H1 (cell line): Measurements from ENCODE around the gene MEI1. TPM values are rescaled to one million over a fixed set of nuclear protein-coding genes. Genes with fewer than 3 reads are reported as not detected.

Experiments
- SAP30 ChIP-seq: fragments of 300-600 bp; sonication (generic); IDR thresholded peaks from 2 replicates; pipeline ENCODE4 v1.7.1; 2012; ENCODE audit warnings: low read length, moderate library complexity, mild to moderate bottlenecking, inconsistent platforms; ENCODE audit not compliant: insufficient read depth, insufficient replicate concordance
- polyA plus RNA-seq, 7 experiments: library from polyadenylated mRNA; depleted of rRNA in 3 of 7; stranded (reverse) in 5 of 7; unstranded in 2 of 7; fragments of >200 nt in 5 of 7; fragments of 200-250 nt in 2 of 7; gene quantifications; 1 replicate in 5 of 7; 2 replicates in 1 of 7; 4 replicates in 1 of 7; pipeline versions ENCODE4 v1.2.1 to v1.2.3, GENCODE V29; 2011 to 2013; ENCODE audit warnings: missing spikeins in 2 of 7, mixed read lengths in 2 of 7
- total RNA-seq: library from RNA; stranded (reverse); fragmentation: NEBNext Ultra II Directional; extraction: Animal tissue kit (Norgen Biotek cat#: 25700); gene quantifications from 2 replicates; pipeline ENCODE4 v1.2.1, GENCODE V29; 2021
- TF ChIP-seq, protein P1 (sequence below): fragments of 300-600 bp; sonication (generic); IDR thresholded peaks from 2 replicates; pipeline ENCODE4 v1.7.1; 2012; ENCODE audit warnings: low read length, moderate library complexity, mild to moderate bottlenecking, inconsistent platforms; ENCODE audit not compliant: insufficient replicate concordance

The MEI1 gene
- total and polyA plus RNA-seq, 2 of the 8 experiments (the other 6 are each of a cell fraction or from before 2014, with no cell fraction given): 0.27 to 0.54 TPM

DNA sequence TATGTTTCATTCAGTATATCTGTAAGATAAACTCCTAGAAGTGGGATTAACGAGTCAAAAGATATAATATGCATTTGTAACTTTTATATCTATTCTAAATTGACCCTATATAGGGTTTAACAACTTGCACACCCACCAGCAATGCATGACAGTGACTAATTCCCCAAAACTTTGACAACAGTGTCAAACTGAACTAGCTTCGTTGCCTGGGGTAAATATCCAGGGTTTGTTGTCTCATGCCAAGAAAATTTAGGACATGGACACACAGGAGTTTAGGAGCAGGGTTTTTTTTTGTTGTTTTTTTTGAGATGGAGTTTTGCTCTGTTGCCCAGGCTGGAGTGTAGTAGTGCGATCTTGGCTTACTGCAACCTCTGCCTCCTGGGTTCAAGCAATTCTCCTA lies 15.7 kb upstream of the MEI1 start (continued):
- TF ChIP-seq, protein P1, sequence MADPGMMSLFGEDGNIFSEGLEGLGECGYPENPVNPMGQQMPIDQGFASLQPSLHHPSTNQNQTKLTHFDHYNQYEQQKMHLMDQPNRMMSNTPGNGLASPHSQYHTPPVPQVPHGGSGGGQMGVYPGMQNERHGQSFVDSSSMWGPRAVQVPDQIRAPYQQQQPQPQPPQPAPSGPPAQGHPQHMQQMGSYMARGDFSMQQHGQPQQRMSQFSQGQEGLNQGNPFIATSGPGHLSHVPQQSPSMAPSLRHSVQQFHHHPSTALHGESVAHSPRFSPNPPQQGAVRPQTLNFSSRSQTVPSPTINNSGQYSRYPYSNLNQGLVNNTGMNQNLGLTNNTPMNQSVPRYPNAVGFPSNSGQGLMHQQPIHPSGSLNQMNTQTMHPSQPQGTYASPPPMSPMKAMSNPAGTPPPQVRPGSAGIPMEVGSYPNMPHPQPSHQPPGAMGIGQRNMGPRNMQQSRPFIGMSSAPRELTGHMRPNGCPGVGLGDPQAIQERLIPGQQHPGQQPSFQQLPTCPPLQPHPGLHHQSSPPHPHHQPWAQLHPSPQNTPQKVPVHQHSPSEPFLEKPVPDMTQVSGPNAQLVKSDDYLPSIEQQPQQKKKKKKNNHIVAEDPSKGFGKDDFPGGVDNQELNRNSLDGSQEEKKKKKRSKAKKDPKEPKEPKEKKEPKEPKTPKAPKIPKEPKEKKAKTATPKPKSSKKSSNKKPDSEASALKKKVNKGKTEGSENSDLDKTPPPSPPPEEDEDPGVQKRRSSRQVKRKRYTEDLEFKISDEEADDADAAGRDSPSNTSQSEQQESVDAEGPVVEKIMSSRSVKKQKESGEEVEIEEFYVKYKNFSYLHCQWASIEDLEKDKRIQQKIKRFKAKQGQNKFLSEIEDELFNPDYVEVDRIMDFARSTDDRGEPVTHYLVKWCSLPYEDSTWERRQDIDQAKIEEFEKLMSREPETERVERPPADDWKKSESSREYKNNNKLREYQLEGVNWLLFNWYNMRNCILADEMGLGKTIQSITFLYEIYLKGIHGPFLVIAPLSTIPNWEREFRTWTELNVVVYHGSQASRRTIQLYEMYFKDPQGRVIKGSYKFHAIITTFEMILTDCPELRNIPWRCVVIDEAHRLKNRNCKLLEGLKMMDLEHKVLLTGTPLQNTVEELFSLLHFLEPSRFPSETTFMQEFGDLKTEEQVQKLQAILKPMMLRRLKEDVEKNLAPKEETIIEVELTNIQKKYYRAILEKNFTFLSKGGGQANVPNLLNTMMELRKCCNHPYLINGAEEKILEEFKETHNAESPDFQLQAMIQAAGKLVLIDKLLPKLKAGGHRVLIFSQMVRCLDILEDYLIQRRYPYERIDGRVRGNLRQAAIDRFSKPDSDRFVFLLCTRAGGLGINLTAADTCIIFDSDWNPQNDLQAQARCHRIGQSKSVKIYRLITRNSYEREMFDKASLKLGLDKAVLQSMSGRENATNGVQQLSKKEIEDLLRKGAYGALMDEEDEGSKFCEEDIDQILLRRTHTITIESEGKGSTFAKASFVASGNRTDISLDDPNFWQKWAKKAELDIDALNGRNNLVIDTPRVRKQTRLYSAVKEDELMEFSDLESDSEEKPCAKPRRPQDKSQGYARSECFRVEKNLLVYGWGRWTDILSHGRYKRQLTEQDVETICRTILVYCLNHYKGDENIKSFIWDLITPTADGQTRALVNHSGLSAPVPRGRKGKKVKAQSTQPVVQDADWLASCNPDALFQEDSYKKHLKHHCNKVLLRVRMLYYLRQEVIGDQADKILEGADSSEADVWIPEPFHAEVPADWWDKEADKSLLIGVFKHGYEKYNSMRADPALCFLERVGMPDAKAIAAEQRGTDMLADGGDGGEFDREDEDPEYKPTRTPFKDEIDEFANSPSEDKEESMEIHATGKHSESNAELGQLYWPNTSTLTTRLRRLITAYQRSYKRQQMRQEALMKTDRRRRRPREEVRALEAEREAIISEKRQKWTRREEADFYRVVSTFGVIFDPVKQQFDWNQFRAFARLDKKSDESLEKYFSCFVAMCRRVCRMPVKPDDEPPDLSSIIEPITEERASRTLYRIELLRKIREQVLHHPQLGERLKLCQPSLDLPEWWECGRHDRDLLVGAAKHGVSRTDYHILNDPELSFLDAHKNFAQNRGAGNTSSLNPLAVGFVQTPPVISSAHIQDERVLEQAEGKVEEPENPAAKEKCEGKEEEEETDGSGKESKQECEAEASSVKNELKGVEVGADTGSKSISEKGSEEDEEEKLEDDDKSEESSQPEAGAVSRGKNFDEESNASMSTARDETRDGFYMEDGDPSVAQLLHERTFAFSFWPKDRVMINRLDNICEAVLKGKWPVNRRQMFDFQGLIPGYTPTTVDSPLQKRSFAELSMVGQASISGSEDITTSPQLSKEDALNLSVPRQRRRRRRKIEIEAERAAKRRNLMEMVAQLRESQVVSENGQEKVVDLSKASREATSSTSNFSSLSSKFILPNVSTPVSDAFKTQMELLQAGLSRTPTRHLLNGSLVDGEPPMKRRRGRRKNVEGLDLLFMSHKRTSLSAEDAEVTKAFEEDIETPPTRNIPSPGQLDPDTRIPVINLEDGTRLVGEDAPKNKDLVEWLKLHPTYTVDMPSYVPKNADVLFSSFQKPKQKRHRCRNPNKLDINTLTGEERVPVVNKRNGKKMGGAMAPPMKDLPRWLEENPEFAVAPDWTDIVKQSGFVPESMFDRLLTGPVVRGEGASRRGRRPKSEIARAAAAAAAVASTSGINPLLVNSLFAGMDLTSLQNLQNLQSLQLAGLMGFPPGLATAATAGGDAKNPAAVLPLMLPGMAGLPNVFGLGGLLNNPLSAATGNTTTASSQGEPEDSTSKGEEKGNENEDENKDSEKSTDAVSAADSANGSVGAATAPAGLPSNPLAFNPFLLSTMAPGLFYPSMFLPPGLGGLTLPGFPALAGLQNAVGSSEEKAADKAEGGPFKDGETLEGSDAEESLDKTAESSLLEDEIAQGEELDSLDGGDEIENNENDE: no peak
- no peak for TF ChIP-seq SAP30
